ENCODE data around the gene EEF2.
"Not testable (repeated sequence)": the region's sequence is repeated elsewhere in the genome, so short reads cannot be mapped to it uniquely, and the experiment has no call there.

EEF2 gene

DNA sequence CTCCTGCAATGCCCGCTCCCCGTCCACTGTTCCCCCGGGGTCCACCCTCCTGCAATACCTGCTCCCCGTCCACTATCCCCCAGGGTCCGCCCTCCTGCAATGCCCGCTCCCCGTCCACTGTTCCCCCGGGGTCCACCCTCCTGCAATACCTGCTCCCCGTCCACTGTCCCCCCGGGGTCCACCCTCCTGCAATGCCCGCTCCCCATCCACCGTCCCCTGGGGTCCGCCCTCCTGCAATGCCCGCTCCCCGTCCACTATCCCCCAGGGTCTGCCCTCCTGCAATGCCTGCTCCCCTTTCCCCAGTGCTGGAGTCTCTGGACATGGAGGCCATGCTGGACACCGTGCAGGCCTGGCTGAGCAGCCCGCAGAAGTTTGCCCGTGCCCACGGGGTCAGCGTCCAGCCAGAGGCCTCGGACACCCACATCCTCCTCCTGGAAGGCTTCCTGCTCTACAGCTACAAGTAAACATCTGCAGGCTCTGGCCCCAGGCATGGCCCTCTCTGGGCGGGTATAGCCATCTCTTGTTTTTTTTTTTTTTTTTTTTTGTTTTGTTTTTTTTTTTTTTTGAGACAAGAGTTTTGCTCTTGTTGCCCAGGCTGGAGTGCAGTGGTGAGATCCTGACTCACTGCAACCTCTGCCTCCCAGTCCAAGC is 46.8 kb downstream of the EEF2 start:
- not testable (repeated sequence) for DNase-seq

DNA sequence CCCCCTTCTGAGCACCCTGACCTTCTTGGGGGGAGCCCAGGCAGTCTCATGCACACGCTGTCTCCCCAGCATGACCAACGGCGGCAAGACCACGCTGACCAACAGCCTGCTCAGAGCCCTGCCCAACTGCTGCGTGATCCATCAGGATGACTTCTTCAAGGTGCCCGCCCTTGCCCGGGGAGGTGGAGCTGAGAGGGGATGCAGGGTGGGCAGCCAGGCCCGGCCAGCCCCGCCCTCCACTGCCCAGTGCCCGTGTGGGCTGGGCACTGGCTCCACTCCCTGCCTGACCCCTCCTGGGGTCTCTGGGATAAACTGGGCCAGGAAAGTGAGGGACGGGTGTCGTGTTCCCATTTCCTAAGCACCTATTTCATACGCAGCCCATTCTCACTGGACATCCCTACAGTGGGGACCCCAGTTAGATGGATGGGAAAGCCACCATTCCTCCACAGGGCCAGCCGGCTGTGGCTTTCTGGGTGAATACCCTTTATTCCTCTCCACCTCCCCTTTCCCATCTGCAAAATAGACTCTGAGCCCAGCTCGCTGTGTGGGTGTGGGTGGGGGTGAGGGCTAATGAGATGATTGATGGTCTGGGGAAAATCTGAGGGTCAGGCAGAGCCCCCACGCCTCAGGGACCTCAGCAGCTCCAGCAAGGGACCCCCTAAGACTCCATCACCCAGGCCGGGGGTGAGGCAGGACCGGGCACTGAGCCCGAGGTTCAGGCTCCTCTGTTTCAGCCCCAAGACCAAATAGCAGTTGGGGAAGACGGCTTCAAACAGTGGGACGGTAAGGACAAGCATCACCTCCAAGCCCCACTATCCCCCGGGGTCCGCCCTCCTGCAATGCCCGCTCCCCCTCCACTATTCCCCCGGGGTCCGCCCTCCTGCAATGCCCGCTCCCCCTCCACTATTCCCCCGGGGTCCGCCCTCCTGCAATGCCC is 48.5 kb downstream of the EEF2 start:
- no peak for DNase-seq

DNA sequence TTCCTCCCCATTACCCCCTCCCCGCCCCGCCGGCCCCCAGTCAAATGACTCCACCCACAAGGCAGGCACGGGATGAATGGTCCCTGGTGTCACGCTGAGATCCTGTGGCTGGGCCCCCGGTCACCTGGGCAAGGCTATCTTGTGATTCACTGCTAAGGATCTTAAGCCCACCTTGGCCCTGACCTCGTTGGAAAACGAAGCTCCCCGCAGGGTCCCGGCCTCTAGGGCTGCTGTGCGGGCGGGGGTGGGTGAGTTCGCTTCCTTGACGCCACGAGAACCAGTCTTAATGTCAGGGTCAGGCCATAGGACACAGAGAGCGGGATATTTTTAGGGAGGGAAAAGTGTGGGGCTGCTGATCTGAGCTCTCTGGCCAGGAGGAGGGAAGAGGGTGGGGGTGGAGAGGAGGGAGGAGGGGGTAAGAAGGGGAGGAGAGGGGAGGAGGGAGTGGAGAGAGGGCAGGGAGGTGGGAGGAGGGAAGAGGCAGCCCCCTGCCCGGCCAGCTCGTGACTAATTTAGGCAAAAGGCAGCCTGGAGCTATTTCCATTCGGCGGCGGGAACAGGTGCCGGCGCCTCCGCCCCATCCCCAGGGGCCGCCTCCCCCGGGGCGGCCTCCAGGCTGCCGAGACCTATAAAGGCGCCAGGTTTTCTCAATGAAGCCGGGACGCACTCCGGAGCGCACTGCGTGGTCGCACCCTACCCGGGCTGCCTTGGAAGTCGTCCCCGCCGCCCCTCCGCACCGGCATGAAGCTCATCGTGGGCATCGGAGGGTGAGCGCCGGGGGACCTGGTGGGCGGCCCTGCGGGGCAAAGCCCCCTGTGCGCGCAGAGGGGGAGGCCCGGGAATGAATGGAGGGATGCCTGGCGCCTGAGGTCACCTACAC is 52.1 kb downstream of the EEF2 start, which contains the start of gene NMRK2:
TSS of gene NMRK2 (plus strand) at position 139 of the 880 bp plus-strand sequence. CDS start at position 742, 603 bp downstream.
- DNase-seq: no peak

DNA sequence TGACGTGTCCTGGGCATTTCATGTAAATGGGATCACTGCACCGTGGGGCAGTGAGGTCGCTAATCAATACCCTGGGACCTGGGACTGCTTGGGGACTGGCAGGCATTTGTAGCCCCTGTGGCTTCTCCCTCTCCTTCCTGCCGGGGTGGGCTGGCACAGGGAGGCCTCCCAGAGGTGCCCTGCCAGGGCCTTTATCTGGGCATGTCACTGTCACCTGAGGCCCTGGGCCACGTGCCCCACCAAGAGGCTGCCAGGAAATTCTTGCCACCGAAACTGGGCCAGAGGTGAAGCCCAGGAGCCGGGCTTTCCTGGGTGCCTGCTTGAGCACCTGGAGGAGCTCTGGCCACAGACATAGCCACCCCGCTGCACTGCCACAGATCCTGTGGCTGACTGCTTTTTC is 54.2 kb downstream of the EEF2 start:
- no peak for DNase-seq

All from NCI-H1694 (cell line).